ENCODE data around the gene EID2B.

EID2B gene

DNA sequence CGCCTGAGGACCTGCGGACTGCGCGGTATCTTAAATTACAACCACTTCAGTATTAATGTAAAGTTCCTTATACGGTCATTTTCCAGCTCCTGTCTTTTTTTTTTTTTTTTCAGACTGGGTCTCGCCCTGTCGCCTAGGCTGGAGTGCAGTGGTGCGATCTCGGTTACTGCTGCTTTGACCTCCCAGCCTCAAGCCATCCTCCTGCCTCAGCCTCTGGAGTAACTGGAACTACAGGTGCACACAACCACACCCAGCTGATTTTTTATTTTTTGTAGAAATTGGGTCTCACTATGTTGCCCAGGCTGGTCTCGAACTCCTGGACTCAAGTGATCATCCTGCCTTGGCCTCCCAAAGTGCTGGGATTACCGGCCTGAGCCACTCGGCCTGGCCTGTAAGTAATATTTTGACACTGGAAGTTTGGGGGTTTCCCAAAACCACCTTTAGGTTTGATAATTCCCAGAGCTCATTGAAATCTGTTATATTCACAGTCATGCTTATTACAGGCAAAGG is 406 bp upstream of the EID2B start:
- no CpG with 5 or more reads among the region's 12 CpGs for WGBS (ENCODE audit: insufficient coverage, insufficient read length)
- H3K4me3 ChIP-seq (ENCODE audit: low read length) = no peak overlapping the region

GRCh38 chr19:39531834-39532232 is 819 bp downstream of the EID2B start:
- Histone ChIP-seq H3K9me3 (ENCODE audit: control insufficient read depth, insufficient read depth, low read length) (no peaks in the 10 kb centered on the region), H3K27me3 (ENCODE audit: control insufficient read depth, insufficient read depth, low read length) (no peaks in the 10 kb centered on the region), H3K4me3 (ENCODE audit: low read length) (peak overlapping the region; percentile 82; the same call in 1 of the 2 replicates), H3K27ac (ENCODE audit: low read length) (no peak overlapping the region), H3K36me3 (ENCODE audit: control insufficient read depth, insufficient read depth, low read length) (no peaks in the 10 kb centered on the region), H3K4me1 (ENCODE audit: control insufficient read depth, insufficient read depth, low read length) (no peaks in the 10 kb centered on the region)
- no CpG with 5 or more reads among the region's 14 CpGs for WGBS (ENCODE audit: insufficient coverage, insufficient read length)
- no peak for DNase-seq (ENCODE audit: low read depth, low spot score)

More for the DNA sequence above, 406 bp upstream of the EID2B start:
- Histone ChIP-seq H3K4me1 (ENCODE audit: control insufficient read depth, insufficient read depth, low read length) (no peaks in the 10 kb centered on the region), H3K27me3 (ENCODE audit: control insufficient read depth, insufficient read depth, low read length) (no peaks in the 10 kb centered on the region), H3K36me3 (ENCODE audit: control insufficient read depth, insufficient read depth, low read length) (no peaks in the 10 kb centered on the region), H3K27ac (ENCODE audit: low read length) (no peak overlapping the region), H3K9me3 (ENCODE audit: control insufficient read depth, insufficient read depth, low read length) (no peaks in the 10 kb centered on the region)
- DNase-seq (ENCODE audit: low read depth, low spot score) = no peak

- Histone ChIP-seq H3K4me3 (ENCODE audit: low read length) (no peak overlapping the region), H3K4me1 (ENCODE audit: control insufficient read depth, insufficient read depth, low read length) (no peaks in the 10 kb centered on the region), H3K27me3 (ENCODE audit: control insufficient read depth, insufficient read depth, low read length) (no peaks in the 10 kb centered on the region), H3K36me3 (ENCODE audit: control insufficient read depth, insufficient read depth, low read length) (peaks cover 2% of the 10 kb centered on the region; the same call in 1 of the 2 replicates), H3K9me3 (ENCODE audit: control insufficient read depth, insufficient read depth, low read length) (no peaks in the 10 kb centered on the region), H3K27ac (ENCODE audit: low read length) (no peak overlapping the region)
- no peak for DNase-seq (ENCODE audit: low read depth, low spot score)
- no CpG with 5 or more reads among the region's 3 CpGs for WGBS (ENCODE audit: insufficient coverage, insufficient read length)
These were observed 7.4 kb downstream of the EID2B start for GRCh38 chr19:39525205-39525604.

GRCh38 chr19:39524495-39524894 is 8.2 kb downstream of the EID2B start:
- Histone ChIP-seq H3K4me3 (ENCODE audit: low read length) (no peak overlapping the region), H3K27ac (ENCODE audit: low read length) (no peak overlapping the region), H3K4me1 (ENCODE audit: control insufficient read depth, insufficient read depth, low read length) (no peaks in the 10 kb centered on the region), H3K27me3 (ENCODE audit: control insufficient read depth, insufficient read depth, low read length) (no peaks in the 10 kb centered on the region), H3K9me3 (ENCODE audit: control insufficient read depth, insufficient read depth, low read length) (no peaks in the 10 kb centered on the region), H3K36me3 (ENCODE audit: control insufficient read depth, insufficient read depth, low read length) (peaks cover 2% of the 10 kb centered on the region; the same call in 1 of the 2 replicates)
- no CpG with 5 or more reads among the region's 8 CpGs for WGBS (ENCODE audit: insufficient coverage, insufficient read length)
- no peak for DNase-seq (ENCODE audit: low read depth, low spot score)

GRCh38 chr19:39520541-39521484 is 11.8 kb downstream of the EID2B start:
- Histone ChIP-seq H3K9me3 (ENCODE audit: control insufficient read depth, insufficient read depth, low read length) (no peaks in the 10 kb centered on the region), H3K27ac (ENCODE audit: low read length) (no peak overlapping the region), H3K4me3 (ENCODE audit: low read length) (no peak overlapping the region), H3K36me3 (ENCODE audit: control insufficient read depth, insufficient read depth, low read length) (peaks cover 2% of the 10 kb centered on the region; the same call in 1 of the 2 replicates), H3K4me1 (ENCODE audit: control insufficient read depth, insufficient read depth, low read length) (no peaks in the 10 kb centered on the region; the same call in 1 of the 2 replicates), H3K27me3 (ENCODE audit: control insufficient read depth, insufficient read depth, low read length) (no peaks in the 10 kb centered on the region)
- no peak for DNase-seq (ENCODE audit: low read depth, low spot score)
- WGBS (ENCODE audit: insufficient coverage, insufficient read length) = no CpG with 5 or more reads among the region's 8 CpGs

DNA sequence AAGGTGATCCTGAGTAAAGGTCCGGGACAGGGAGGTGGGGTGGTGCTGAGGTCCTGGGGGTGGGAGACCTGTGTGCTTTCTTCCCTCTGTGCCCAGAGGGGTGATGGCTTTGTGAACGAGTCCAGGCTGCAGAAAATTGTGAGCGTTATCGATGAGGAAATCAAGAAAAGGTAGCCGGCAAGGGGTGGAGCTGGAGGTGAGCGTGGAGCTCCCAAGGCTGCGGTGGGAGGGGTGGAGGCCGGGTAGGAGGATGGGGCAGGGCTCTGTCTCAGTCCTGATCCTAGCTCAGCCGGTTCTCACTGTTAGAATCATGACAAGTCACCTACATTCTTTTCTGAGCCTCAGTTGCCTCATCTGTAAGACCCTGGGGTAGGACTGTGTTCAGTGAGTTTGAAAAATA is 13.7 kb downstream of the EID2B start:
- no CpG with 5 or more reads among the region's 9 CpGs for WGBS (ENCODE audit: insufficient coverage, insufficient read length)
- H3K36me3 ChIP-seq (ENCODE audit: control insufficient read depth, insufficient read depth, low read length) = peaks cover 2% of the 10 kb centered on the region; the same call in 1 of the 2 replicates
- no peaks in the 10 kb centered on the region; the same call in 1 of the 2 replicates for H3K27me3 ChIP-seq (ENCODE audit: control insufficient read depth, insufficient read depth, low read length)
- H3K27ac ChIP-seq (ENCODE audit: low read length) = no peak overlapping the region
- H3K4me1 ChIP-seq (ENCODE audit: control insufficient read depth, insufficient read depth, low read length) = no peaks in the 10 kb centered on the region; the same call in 1 of the 2 replicates
- H3K9me3 ChIP-seq (ENCODE audit: control insufficient read depth, insufficient read depth, low read length) = no peaks in the 10 kb centered on the region
- H3K4me3 ChIP-seq (ENCODE audit: low read length) = no peak overlapping the region
- DNase-seq (ENCODE audit: low read depth, low spot score) = no peak

DNA sequence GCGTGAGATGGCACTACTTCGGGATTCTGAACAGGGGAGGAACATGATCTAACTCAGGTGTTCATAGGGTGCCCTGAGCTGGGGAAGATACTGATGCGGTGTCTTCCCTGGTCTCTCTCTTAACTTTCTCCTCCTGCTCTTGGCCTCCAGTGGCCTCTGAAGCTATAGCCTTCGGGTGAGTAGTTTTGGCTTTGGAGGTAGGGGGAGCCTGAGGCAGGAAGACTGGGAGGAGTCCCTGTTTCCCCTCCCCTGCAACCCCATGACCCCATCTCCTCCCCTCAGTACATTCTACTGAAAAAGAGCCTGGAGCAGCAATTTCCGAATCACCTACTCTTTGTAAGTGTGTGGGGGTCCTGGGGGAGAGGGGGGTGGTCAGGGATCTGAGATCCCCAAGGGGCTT is 14.2 kb downstream of the EID2B start:
- H3K4me1 ChIP-seq (ENCODE audit: control insufficient read depth, insufficient read depth, low read length) = no peaks in the 10 kb centered on the region; the same call in 1 of the 2 replicates
- H3K27ac ChIP-seq (ENCODE audit: low read length) = no peak overlapping the region
- no CpG with 5 or more reads among the region's 5 CpGs for WGBS (ENCODE audit: insufficient coverage, insufficient read length)
- no peaks in the 10 kb centered on the region for H3K9me3 ChIP-seq (ENCODE audit: control insufficient read depth, insufficient read depth, low read length)
- no peak for DNase-seq (ENCODE audit: low read depth, low spot score)
- peaks cover 2% of the 10 kb centered on the region; the same call in 1 of the 2 replicates for H3K36me3 ChIP-seq (ENCODE audit: control insufficient read depth, insufficient read depth, low read length)
- H3K4me3 ChIP-seq (ENCODE audit: low read length) = no peak overlapping the region
- H3K27me3 ChIP-seq (ENCODE audit: control insufficient read depth, insufficient read depth, low read length) = no peaks in the 10 kb centered on the region; the same call in 1 of the 2 replicates

- Histone ChIP-seq H3K27me3 (ENCODE audit: control insufficient read depth, insufficient read depth, low read length) (no peaks in the 10 kb centered on the region; the same call in 1 of the 2 replicates), H3K4me1 (ENCODE audit: control insufficient read depth, insufficient read depth, low read length) (no peaks in the 10 kb centered on the region; the same call in 1 of the 2 replicates), H3K4me3 (ENCODE audit: low read length) (no peak overlapping the region), H3K9me3 (ENCODE audit: control insufficient read depth, insufficient read depth, low read length) (no peaks in the 10 kb centered on the region), H3K27ac (ENCODE audit: low read length) (no peak overlapping the region), H3K36me3 (ENCODE audit: control insufficient read depth, insufficient read depth, low read length) (peaks cover 2% of the 10 kb centered on the region; the same call in 1 of the 2 replicates)
- no CpG with 5 or more reads among the region's 3 CpGs for WGBS (ENCODE audit: insufficient coverage, insufficient read length)
- no peak for DNase-seq (ENCODE audit: low read depth, low spot score)
These were observed 15.2 kb downstream of the EID2B start for GRCh38 chr19:39517432-39517831.

DNA sequence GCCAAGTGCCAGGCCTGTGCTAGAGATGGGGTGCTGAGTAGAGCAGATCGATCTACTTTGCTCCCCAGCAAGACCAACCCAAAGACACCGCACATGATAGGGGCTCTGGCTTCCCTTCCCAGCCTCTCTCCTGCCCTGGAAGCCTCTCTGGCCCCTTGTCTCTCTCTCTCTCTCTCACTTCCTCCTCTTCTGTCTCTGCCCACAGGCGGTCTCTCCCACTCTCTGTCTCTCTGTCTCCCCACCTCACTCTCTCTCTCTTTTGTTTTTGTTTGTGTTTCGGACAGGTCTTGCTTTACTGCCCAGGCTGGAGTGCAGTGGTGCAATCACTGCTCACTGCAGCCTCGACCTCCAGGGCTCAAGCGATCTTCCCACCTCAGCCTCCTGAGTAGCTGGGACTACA is 16.4 kb downstream of the EID2B start:
- H3K27ac ChIP-seq (ENCODE audit: low read length) = no peak overlapping the region
- H3K4me1 ChIP-seq (ENCODE audit: control insufficient read depth, insufficient read depth, low read length) = no peaks in the 10 kb centered on the region; the same call in 1 of the 2 replicates
- H3K27me3 ChIP-seq (ENCODE audit: control insufficient read depth, insufficient read depth, low read length) = no peaks in the 10 kb centered on the region; the same call in 1 of the 2 replicates
- no peaks in the 10 kb centered on the region for H3K9me3 ChIP-seq (ENCODE audit: control insufficient read depth, insufficient read depth, low read length)
- peak overlapping the region; percentile 95 for H3K4me3 ChIP-seq (ENCODE audit: low read length)
- H3K36me3 ChIP-seq (ENCODE audit: control insufficient read depth, insufficient read depth, low read length) = peaks cover 2% of the 10 kb centered on the region; the same call in 1 of the 2 replicates
- no CpG with 5 or more reads among the region's 6 CpGs for WGBS (ENCODE audit: insufficient coverage, insufficient read length)
- DNase-seq (ENCODE audit: low read depth, low spot score) = no peak

DNA sequence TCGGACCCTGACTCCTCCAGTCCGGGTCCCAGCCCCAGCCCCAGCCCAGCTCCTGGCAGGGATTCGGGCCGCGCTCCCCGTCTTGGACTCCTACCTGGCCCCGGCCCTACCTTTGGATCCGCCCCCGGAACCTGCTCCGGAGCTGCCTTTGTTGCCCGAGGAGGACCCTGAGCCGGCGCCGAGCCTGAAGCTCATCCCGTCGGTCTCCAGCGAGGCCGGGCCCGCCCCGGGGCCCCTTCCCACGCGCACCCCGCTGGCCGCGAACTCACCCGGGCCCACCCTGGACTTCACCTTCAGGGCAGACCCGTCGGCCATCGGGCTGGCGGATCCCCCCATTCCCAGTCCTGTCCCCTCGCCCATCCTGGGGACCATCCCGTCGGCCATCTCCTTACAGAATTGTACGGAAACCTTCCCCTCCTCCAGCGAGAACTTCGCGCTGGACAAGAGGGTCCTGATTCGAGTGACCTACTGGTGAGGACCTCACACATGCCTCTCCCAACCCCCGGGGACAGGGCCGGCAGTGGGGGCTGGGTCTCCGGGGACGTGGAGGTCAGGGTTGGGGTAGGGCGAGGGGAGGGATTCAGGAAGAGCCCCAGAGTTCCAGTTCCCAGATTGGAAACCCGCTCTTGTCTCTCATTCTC is 17.0 kb downstream of the EID2B start:
- Histone ChIP-seq H3K9me3 (ENCODE audit: control insufficient read depth, insufficient read depth, low read length) (no peaks in the 10 kb centered on the region), H3K4me3 (ENCODE audit: low read length) (peak overlapping the region; percentile 95), H3K4me1 (ENCODE audit: control insufficient read depth, insufficient read depth, low read length) (no peaks in the 10 kb centered on the region; the same call in 1 of the 2 replicates), H3K27me3 (ENCODE audit: control insufficient read depth, insufficient read depth, low read length) (no peaks in the 10 kb centered on the region; the same call in 1 of the 2 replicates), H3K36me3 (ENCODE audit: control insufficient read depth, insufficient read depth, low read length) (no peaks in the 10 kb centered on the region), H3K27ac (ENCODE audit: low read length) (no peak overlapping the region)
- no peak for DNase-seq (ENCODE audit: low read depth, low spot score)
- no CpG with 5 or more reads among the region's 44 CpGs for whole genome bisulfite sequencing (ENCODE audit: insufficient coverage, insufficient read length)

Measured in iPS DF 6.9 (cell line).